GM10847 (cell line): ENCODE measurements around the gene PPP6R3.

Experiments
- POLR2A ChIP-seq: IDR thresholded peaks from 2 replicates; pipeline ENCODE4 v1.6.1; 2011; ENCODE audit not compliant: insufficient read length; ENCODE audit errors: extremely low read depth

The PPP6R3 gene

DNA sequence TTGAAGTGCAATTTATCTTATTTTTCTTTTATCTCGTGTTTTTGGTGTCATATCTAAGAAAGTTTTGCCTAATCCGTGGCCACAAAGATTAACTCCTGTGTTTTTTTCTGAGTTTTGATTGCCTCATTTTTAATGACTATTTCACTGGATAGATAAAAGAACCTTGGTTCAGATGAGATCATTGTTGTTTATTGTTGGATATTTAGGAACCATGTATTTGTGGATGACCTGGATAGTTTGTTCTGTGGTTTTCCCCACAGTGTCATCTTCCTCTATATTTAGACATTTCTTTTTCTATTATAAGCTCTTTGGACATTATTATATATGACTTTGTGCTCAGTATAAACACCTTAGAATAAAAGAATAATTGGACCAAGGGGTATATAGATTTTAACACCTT lies 37.2 kb downstream of the PPP6R3 start:
- no peak for TF ChIP-seq POLR2A

DNA sequence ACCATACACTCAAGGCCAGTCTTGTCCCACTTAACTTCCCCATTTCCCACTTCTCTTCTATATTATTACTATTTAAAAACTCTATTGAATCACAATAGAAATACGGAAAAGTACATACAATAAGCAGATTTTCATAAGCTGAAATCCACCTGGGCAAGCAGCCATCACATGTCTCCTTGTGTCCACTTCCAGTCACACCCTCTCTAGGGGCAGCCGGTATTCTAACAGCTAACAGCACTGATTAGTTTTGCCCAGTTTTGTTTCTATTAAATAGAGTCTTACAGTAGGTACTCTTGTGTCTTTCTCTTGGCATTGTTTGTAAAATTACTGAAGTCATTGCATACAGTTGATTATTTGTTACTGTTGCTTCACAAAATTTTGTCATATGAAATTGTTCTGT lies 37.8 kb downstream of the PPP6R3 start:
- TF ChIP-seq POLR2A: no peak

DNA sequence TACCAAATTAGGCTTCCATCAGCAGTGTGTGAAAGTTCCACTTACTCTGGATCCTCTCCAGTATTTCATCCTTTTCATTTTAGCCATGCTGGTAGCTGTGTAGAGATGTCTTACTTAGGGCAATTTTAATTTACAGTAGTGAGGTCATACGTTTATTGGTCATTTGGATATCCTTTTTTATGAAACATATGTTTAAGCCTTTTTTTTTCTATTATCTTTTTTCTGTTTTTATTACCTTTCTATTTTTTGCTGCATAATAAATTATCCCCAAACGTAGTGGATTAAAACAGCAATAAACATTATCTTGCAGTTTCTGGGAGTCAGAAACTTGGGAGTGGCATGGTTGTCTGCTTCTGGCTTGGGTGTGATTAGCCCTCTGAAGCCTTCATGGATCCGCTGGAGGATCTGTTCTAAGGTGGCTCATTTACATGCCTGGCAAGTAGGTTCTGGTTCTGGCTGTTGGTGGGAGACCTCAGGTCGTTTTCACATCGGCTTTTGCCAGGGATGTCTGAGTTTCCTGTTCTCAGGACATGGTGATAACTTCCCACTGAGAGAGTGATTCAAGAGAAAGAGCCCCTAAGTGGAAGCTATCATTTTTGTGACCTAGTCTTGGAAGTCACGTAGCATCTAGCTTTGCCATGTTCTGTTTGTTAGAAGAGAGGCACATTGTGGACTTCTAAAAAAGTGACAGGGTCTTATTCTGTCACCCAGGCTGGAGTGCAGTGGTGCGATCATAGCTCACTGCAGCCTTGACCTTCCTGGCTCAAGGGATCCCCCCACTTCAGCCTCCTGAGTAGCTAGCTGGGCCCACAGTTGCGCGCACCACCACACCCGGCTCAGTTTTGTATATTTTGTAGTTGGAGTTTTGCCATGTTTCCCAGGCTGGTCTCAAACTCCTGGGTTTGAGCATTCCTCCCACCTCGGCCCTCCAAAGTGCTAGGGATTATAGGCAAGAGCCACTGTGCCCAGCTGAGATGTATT lies 38.6 kb downstream of the PPP6R3 start:
- TF ChIP-seq POLR2A: no peak

DNA sequence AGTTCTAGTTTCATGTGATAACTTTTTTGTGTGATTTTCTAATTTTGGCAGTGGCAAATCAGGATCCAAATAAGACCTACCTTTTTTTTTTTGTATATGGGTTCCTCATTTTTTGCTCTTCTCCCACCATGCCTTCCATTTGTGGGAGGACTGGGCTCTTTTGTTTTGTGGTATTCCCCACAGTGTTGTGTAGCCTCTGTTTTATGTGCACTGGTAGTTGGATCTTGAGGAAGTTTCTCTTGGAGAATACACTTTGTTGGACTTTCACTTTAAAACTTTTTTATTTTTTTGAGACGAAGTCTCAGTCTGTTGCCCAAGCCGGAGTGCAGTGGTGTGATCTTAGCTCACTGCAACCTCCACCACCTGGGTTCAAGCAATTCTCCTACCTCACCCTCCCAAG lies 39.7 kb downstream of the PPP6R3 start:
- no peak for TF ChIP-seq POLR2A

DNA sequence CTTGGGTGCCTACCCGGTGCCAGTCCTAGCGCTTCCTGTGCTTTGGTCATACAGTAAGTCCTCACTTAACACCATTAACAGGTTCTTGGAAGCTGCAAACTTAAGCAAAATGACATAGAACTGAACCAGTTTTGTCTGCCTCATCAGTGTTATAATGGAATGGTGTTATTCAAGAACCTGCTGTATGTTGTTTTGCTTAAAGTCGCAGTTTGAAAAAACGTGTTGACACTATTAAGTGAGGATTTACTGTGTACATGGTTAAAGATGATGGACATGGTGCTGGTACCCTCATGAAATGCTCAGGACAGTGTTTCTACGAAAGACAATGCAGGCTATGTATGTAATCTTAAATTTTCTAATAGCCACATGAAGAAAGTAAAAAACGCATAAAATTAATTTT lies 41.3 kb downstream of the PPP6R3 start:
- TF ChIP-seq POLR2A: no peak

DNA sequence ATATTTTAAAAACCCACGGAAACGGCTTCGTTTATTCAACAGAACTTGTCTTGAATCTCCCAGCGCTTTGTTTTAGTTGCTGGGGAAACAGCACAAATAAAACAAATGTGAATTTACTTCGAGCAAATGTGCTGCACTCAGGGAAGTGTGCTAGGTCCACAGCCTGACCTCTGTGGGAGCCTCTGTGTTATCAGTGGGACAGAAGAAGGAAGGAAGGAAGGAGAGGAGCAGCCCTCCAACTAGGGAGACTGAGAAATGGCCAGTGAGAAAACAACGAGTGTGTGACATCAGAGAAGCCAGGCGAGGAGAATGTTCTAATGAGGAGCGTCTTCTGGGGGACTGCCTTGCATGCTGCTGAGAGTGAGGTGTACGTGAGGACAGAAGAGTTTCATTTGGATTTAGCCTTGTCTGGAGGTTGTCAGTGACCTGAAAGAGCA lies 42.7 kb downstream of the PPP6R3 start:
- TF ChIP-seq POLR2A: no peak

DNA sequence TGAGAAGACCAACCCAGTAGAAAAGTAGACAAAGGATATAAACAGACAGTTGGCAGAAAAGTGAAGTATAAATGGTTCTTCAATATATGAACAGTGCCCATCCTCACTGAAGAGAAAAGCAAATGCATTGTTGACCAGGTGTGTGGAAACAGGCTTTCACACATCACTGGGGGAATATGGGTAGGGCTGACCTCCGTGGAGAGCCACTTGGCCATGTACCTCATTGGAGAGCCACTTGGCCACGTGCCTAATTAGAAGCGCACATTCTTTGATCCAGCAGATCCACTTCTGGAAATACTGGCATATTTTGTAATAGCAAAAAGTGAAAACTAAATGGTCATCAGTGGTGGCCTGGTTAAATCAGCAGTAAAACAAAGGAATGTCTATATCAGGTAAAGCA lies 43.2 kb downstream of the PPP6R3 start:
- TF ChIP-seq POLR2A: no peak

DNA sequence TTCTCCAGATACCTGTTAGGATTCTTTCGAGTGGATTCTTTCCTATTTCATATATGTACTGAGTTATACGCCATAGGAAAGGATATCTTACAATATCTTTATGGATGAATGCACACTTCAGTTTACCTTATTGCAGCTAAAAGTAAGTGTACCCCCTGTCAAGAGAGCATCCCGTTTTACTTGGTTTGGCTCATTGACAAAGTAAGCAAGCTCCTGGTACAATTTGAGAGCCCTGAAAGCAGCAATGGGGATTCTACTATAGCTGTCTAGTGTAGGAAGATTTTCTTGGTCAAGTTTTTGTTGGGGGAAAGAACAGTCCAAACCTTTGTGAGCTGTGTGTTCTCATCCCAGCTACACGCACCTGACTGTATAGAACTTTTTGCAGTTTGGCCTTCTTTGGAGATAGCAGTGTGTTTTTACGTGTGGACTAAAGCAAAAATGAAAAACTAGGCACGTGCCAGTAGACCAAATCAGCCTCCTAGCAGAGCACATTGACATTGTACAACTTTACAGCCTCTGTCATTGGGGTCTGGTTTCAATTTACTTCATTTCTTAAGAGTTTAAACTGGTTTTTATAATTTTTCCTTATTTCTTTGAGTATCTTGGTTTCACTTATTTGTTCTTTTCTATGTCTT lies 44.0 kb downstream of the PPP6R3 start:
- TF ChIP-seq POLR2A: no peak

DNA sequence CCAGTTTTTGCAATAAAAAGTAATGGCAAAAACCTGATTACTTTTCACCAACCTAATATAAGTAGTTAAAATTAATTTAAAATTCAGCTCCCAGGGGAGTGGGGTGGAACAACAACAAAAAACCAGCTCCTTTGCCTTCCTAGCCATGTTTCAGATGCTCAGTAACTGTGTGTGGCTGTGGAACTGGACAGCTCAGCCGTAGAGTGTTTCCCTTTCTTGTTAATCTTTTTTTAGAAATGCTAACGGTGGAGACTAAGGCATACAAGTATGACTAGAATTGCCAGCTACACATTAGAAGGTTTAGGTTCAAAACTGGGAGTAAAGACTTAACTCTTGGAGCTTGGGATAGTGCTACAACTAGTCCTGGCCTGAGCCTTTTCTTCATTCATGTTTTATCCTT lies 45.0 kb downstream of the PPP6R3 start:
- no peak for TF ChIP-seq POLR2A

DNA sequence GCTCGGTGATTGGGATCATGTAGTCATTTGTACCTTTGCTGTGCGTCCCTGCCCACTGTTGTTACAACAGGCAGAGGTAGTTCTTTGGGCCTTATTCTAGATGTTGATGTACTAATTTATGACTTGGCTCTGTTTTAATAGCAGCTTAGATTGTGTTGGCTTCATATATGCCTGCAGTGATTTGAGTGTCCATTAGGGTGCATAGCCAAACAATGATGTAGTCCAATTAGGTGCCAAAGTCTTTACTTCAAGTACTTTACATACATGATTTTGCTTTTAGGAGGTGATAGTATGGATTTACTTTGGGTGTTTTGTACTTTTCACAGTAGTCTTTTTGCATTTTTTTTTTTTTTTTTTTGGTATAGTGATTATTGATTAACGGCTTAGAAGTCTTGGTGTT lies 46.4 kb downstream of the PPP6R3 start:
- no peak for TF ChIP-seq POLR2A

DNA sequence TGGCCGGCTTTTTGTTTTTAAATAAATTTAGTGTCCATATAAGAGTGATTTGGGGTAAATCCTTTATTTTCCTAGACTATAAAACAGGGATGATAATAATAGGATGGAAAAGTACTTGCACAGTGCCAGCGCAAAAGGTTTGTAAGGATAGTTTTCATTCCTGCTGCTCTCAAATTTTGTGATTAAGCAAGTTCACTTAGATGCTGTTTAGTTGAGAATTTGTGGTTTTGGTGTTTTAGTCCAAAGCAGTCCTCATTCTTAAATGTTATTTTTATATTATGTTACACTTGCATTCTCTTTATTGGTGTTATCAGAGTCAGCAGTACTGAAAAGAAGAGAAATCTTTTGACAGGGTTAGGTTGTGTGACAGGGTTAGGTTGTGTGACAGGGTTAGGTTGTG lies 47.9 kb downstream of the PPP6R3 start:
- TF ChIP-seq POLR2A: no peak

DNA sequence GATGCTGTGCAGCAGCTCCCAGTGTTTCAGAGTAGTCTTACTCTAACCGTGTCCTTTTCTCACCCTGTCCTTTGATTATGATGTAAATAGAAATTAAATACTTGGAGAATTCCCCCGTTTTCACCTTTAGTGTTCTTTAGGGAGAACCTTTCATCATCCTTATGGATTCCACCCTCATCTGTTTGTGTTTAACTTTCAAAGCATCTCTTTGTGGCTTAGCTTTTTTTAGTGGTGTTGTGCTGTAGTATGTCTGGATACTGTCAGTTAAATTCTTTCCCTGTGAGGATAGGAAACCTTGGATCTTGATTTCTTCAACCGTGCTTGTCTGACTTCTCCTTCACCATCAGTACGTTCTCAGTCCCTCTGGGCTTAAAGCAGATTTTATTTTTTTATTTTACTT lies 48.5 kb downstream of the PPP6R3 start:
- no peak for TF ChIP-seq POLR2A

DNA sequence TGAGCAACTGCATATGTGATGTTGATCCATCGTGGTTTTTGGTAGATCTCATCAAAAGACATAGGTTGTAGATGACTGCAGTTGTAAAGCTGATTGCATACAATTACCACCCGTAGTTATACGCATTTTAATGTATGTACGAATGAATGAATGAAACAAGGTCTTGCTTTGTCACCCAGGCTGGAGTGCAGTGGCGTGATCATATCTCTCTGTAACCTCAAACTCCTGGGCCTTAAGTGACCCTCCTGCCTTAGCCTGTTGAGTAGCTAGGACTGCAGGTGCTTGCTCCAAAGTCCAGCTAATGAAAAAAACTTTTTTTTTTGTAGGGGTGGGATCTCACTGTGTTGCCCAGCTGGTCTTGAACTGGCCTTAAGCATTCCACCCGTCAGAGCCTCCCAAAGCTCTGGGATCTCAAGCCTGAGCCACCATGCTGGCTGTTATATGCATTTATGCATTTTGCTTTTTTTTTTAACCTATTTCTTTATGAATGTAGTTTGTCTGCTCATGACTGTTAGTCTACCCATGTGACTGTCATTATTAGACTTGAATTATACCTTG lies 53.5 kb downstream of the PPP6R3 start:
- TF ChIP-seq POLR2A: no peak

DNA sequence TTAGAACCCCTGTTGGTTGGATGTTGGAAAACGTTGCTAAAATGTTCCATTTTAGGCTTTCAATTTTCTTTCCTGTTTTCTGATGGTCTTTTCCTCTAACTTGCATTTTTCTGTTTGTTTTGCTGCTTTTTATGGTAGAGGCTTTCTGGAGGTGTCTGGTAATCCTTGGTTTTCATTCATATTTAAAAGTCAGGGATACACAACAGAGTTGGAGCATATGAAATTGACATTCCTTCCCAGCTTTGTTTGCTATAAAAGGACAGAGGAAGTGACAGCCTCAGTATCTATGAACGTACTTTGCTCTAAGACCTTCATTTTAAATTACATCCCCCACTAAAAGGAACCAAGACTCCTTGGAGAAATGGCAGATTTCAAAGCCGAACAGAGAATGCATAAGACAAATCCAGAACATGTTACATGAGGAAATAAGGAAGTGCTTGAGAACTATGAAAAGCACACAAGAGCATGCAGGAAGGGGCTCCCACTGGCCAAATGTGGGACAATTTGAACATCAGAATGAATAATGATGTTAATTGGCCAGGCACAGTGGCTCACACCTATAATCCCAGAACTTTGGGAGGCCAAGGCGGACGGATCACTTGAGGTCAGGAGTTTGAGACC lies 56.7 kb downstream of the PPP6R3 start:
- no peak for TF ChIP-seq POLR2A

DNA sequence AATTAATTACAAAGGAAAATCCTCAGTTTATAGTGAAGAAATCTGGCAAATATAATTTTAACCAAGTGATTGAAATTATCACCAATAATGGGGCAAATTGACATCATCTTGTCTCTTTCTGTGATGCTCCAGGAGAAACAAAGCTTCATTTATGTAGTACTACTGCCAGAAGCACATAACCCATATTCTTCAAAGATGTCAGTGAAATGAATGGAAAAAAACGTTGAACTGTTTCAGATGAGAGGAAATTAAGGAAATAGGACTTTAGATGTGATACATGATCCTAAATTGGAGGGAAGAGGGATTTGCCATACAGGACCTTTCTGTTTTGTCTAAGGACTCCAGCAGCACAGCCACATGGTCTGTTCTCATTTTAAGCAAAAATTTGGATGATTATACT lies 57.6 kb downstream of the PPP6R3 start:
- TF ChIP-seq POLR2A: no peak
